Fibroblast of mammary gland (primary cell): ENCODE measurements around the gene KLHDC10.
"Not testable (repeated sequence)": the region's sequence is repeated elsewhere in the genome, so short reads cannot be mapped to it uniquely, and the experiment has no call there.

Source experiments
- DNase-seq: peaks from one replicate; pipeline ENCODE4 v3.0.0-alpha.2; 2010; ENCODE audit warnings: low read depth
- H3K4me3 ChIP-seq: 2 replicates; pipeline ENCODE4 v1.5.1; 2011; ENCODE audit warnings: low read depth, mild to moderate bottlenecking, low read length, moderate library complexity; ENCODE audit not compliant: control insufficient read depth
- CTCF ChIP-seq: conservative IDR thresholded peaks from 2 replicates; pipeline ENCODE4 v1.5.1; 2011; ENCODE audit warnings: low read depth, low read length, inconsistent platforms; ENCODE audit not compliant: control insufficient read depth, insufficient read depth

KLHDC10 gene

GRCh38 chr7:130178251-130178650, 107.9 kb downstream of the KLHDC10 start:
- no peak overlapping the region for H3K4me3 ChIP-seq
- no peak for TF ChIP-seq CTCF
- DNase-seq: no peak

GRCh38 chr7:130179631-130180030, 109.3 kb downstream of the KLHDC10 start:
- no peak for TF ChIP-seq CTCF

GRCh38 chr7:130180571-130181262, 110.4 kb downstream of the KLHDC10 start:
- peak; percentile 74 for DNase-seq
- TF ChIP-seq CTCF: no peak
- no peak overlapping the region for H3K4me3 ChIP-seq

More at GRCh38 chr7:130179631-130180030, 109.3 kb downstream of the KLHDC10 start:
- no peak overlapping the region for H3K4me3 ChIP-seq
- DNase-seq: no peak

- no peak overlapping the region for H3K4me3 ChIP-seq
- no peak for TF ChIP-seq CTCF
- DNase-seq: no peak
Measured at GRCh38 chr7:130181263-130181605, 110.9 kb downstream of the KLHDC10 start.

GRCh38 chr7:130182990-130183389, 112.7 kb downstream of the KLHDC10 start:
- no peak for TF ChIP-seq CTCF
- no peak overlapping the region for H3K4me3 ChIP-seq
- DNase-seq: no peak

- not testable (repeated sequence) for DNase-seq, H3K4me3 ChIP-seq
Measured at GRCh38 chr7:130184349-130184748, 114.0 kb downstream of the KLHDC10 start.
